Renal cortical epithelial cell (primary cell): ENCODE data around the gene COA5. TPM values are rescaled to one million over a fixed set of nuclear protein-coding genes. Genes with fewer than 3 reads are reported as not detected.
A peak's percentile ranks its signal among the peaks of the same experiment; 100 is the strongest.

Source experiments
- DNase-seq: peaks from one replicate; pipeline ENCODE4 v3.0.0-alpha.2; 2011; ENCODE audit warnings: low read depth
- total RNA-seq: library from RNA; depleted of rRNA; stranded (reverse); fragments of >200 nt; gene quantifications from 2 replicates; pipeline ENCODE4 v1.2.3, GENCODE V29; 2014

The COA5 gene, protein sequence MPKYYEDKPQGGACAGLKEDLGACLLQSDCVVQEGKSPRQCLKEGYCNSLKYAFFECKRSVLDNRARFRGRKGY
- 24.7 and 51.8 TPM in 2 replicates for total RNA-seq

DNA sequence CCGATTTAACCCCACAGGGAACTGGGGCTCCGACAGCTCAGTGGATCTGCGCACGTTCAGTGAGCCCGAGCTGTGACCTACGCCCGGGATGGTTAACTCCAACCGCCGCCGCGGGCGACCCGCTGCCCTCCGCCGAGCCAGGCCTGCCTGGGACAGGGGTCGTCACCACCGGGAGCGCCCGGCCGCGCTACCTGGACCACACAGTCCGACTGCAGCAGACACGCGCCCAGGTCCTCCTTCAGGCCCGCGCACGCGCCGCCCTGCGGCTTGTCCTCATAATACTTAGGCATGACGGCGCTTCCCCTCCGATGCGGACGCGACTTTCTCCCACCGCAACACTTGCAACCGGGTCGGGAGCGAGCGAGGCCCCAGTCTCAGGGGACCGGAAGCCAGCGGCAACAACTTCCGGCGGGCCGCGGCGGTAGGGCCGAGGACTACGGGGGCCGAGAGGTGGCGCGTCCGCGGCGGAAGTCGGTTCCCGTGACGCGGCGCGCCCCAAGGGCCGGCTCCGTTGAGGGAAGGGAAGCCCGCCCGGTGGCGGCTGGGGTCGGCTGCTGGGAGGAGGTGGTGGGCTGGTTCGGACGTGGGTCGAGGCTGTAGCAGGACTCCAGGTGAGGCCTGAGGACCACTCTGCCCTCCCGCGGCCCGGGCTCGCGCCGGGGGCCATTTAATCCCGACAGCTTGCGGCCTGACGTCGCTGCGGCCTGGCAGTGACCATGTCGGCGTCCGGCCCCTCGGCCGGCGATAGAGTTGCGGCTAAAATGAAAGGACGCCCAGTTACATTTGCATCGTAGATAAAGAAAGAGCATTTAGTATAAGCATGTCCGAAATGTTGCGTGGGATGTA lies at the start of gene COA5, which contains the start of gene UNC50:
Gene COA5 (minus strand): TSS at position 397 of the 846 bp plus-strand sequence. CDS start 107 bp downstream, at position 290.
Gene UNC50 (plus strand): TSS at position 474 of the 846 bp plus-strand sequence. CDS start 1,171 bp downstream, outside the sequence.
- DNase-seq: peak; percentile 57

- DNase-seq: no peak
Observed at GRCh38 chr2:98656800-98657199, 48.5 kb upstream of the COA5 start.

DNA sequence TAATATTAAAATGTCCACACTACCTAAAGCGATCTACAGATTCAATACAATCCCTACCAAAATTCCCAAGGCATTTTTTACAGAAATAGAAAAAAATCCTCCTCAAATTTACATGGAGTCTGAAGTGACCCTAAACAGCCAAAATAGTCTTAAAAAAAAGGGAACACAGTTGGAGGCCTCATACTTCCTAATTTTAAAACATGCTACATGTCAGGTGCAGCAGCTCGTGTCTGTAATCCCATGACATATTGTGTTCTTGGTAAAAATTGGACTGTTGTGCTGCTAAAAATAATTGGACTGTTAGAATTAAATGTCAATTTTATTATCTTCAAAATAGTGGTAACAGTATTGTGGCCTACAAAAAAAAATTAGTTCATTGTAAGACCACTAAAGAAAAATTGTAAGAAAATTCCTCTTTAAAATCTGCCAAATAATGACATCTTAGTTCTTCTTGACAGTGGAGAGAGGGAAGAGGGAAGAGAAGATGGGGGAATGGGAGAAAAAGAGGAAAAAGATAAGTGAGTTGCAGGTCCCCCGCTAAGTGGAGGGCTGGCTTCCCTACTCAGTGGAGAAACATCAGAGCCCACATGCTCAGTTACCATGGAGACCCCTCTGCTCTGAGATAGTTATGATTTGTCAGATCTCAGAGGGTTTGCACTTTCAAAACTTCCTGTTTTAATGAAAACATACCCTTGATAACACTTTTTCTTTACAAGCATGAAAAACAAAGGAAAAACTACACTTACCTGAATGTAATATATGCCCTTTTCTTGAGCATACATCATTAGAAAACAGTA lies 46.6 kb upstream of the COA5 start:
- DNase-seq: no peak

DNA sequence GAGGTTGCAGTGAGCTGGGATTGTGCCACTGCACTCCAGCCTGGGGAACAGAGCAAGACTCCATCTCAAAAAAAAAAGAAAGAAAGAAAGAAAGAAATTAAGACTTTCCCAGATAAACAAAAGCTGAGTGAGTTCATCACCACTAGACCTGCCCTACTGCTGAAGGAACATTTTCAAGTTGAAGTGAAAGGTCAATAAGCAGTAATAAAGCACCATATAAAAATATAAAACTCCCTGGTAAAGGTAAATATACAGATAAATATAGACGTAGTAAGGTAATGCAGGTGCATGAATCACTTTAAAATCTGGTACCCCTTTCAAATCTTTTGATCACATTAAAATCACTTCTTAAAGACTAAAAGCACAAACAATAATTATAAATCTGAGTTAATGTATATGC lies 42.7 kb upstream of the COA5 start:
- no peak for DNase-seq

- DNase-seq: no peak
Observed at GRCh38 chr2:98649992-98650375, 41.7 kb upstream of the COA5 start.

- DNase-seq: peak; percentile 78
Observed at GRCh38 chr2:98649135-98649991, 41.1 kb upstream of the COA5 start.

DNA sequence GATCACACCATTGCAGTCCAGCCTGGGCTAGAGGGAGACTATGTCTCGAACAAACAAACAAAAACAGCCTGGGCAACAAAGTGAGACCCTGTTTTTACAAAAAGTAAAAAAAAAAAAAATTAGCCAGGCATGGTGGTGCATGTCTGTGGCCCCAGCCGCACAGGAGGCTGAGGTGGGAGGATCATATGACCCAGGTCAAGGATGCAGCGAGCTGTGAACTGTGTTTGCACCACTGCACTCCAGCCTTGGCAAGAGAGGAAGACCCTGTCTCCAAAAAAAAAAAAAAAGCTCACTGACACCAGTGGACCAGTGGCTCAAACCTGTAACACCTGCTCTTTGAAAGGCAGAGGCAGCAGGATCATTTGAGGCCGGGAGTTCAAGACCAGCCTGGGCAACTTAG lies 40.1 kb upstream of the COA5 start:
- DNase-seq: no peak

DNA sequence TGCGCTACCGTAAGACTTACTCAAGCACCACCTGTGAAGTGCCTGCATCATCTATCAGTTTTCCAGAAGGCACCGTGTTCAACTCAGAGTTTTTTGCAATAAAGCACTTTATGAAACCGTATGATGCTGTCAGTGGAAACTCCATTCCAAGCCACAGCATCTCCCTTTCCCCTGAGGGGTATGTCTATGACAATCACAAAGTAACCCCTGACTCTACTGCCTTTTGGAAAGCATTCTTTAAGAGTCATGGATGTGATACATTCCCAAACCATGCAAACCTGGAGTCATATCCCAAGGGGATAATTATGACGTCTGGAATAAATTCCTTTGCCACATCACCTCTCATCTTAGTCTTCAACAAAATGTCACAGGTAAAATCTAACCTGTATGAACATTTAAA lies 39.3 kb upstream of the COA5 start:
- peak; percentile 26 for DNase-seq

GRCh38 chr2:98643496-98644100 lies 35.3 kb upstream of the COA5 start:
- DNase-seq: no peak

GRCh38 chr2:98637401-98638147 lies 29.3 kb upstream of the COA5 start:
- DNase-seq: no peak

- no peak for DNase-seq
Observed at GRCh38 chr2:98634406-98635092, 26.2 kb upstream of the COA5 start.

- DNase-seq: no peak
Observed at GRCh38 chr2:98632351-98632750, 24.0 kb upstream of the COA5 start.

- DNase-seq: peak; percentile 57
Observed at GRCh38 chr2:98623657-98624056, 15.3 kb upstream of the COA5 start.

DNA sequence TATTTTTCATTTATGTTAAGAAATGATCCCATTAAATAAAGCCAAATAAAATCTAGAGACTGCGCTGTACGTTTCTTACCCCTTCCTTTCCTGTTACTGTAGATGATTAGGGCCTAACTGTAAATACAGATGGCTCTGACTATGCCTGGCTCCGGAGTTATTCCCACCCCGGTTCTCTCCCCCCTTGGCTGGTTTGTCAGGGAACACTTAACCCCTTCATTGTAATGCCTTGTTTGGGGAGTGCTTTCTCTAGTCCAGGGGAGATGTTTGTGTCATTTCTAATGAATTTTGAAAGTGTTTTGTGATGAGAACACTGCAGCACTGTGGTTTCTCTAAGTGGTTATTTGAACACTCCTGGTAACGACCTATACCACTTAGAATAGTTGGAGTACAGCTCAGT lies 8.8 kb upstream of the COA5 start:
- DNase-seq: no peak

DNA sequence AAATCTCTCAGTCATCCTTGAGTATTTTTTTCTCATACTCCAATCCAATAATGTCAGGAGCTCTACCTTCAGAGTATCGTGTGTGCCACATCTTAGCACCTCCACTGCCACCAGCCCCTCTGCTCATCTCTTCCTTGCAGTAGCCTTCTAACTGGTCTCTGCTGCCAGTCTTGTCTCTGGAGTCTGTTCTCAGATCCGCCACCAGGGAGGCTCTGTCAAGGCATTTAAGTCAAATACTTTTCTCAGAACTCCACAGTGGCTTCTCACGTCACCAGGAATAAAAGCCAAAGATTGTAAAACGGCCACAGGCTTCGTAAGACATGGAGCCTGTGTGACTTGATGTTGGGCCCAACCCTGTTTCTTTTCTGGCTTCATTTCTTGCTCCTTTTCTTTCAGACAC lies 7.2 kb upstream of the COA5 start:
- DNase-seq: no peak

- DNase-seq: no peak
Observed at GRCh38 chr2:98614024-98614739, 5.9 kb upstream of the COA5 start.

GRCh38 chr2:98608962-98609604 lies 771 bp upstream of the COA5 start:
- DNase-seq: peak; percentile 54

DNA sequence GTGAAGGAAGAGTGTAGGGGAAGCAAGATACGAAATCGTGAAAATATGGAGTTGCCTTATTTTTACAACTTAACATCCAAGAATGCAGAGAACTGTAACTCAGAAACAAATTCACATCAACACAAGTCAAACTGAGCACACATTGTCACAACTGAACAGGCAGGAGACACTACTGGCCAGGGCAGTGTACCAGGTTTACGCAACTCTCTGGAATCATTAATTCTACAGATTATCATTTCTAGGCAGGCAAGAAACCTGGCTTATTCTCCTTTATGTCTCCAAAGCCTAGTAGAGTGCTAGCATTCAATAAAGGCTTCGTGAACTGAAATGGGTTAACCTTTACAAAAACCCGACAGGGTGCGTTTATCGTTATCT lies 584 bp downstream of the COA5 start:
- DNase-seq: peak; percentile 26

GRCh38 chr2:98607104-98607503 lies 1.2 kb downstream of the COA5 start:
- no peak for DNase-seq
